HEK293 (cell line): Measurements from ENCODE around the gene PHAX.

Source experiments
- CTCF ChIA-PET: fragments of 350-600 bp; formaldehyde crosslinking; extraction: SDS; loops from one replicate; lab custom pipeline; 2021; ENCODE audit warnings: antibody characterized with exemption; lab: Yijun Ruan, JAX
- POLR2A ChIA-PET: fragments of 300-600 bp; formaldehyde crosslinking; extraction: SDS; loops from one replicate; lab custom pipeline; 2020; ENCODE audit warnings: antibody characterized with exemption, inconsistent platforms; lab: Yijun Ruan, JAX
- H3K27ac ChIP-seq: fragments of 200-500 bp; sonication (Bioruptor generic); 2 replicates; pipeline ENCODE4 v1.5.1; 2014; ENCODE audit warnings: low read depth, low read length, control low read depth, inconsistent platforms; ENCODE audit errors: extremely low read depth
- H3K36me3 ChIP-seq, 2 experiments: fragments of 200-500 bp in 1 of 2; sonication (Bioruptor generic) in 1 of 2; 1 replicate in 1 of 2; 2 replicates in 1 of 2; pipeline ENCODE4 v1.5.1; 2014 to 2017; ENCODE audit warnings: inconsistent platforms in 2 of 2, low read length in 2 of 2; ENCODE audit not compliant: control insufficient read depth in 2 of 2, insufficient read depth in 1 of 2
- H3K4me1 ChIP-seq: fragments of 200-500 bp; sonication (Bioruptor generic); 2 replicates; pipeline ENCODE4 v1.5.1; 2014; ENCODE audit warnings: mild to moderate bottlenecking, low read length, inconsistent platforms; ENCODE audit not compliant: control insufficient read depth, insufficient read depth
- H3K4me3 ChIP-seq: 2 replicates; pipeline ENCODE4 v1.5.1; 2011; ENCODE audit warnings: low read depth, mild to moderate bottlenecking, control low read depth, low read length, moderate library complexity
- H3K9me3 ChIP-seq: fragments of 200-500 bp; sonication (Bioruptor generic); 2 replicates; pipeline ENCODE4 v1.5.1; 2014; ENCODE audit warnings: low read depth, low read length, inconsistent platforms; ENCODE audit not compliant: control insufficient read depth, insufficient read depth
- KLF9 ChIP-seq: fragments of 450-650 bp; formaldehyde crosslinking; IDR thresholded peaks from 2 replicates; pipeline ENCODE4 v1.5.1; 2016; ENCODE audit warnings: missing biosample characterization, missing genetic modification characterization, low read depth
- PRDM1 ChIP-seq: fragments of 450-650 bp; formaldehyde crosslinking; IDR thresholded peaks from 2 replicates; pipeline ENCODE4; 2016; ENCODE audit warnings: missing biosample characterization, missing genetic modification characterization
- SCRT1 ChIP-seq: fragments of 450-650 bp; formaldehyde crosslinking; IDR thresholded peaks from 2 replicates; pipeline ENCODE4 v1.5.1; 2016; ENCODE audit warnings: missing biosample characterization, missing genetic modification characterization, borderline replicate concordance
- SCRT2 ChIP-seq: fragments of 450-650 bp; formaldehyde crosslinking; IDR thresholded peaks from 2 replicates; pipeline ENCODE4 v1.5.1; 2016; ENCODE audit warnings: missing biosample characterization, missing genetic modification characterization
- TCF7L2 ChIP-seq: IDR thresholded peaks from 2 replicates; pipeline ENCODE4 v1.6.1; 2011; ENCODE audit warnings: low read depth, mild to moderate bottlenecking, inconsistent platforms, low read length, moderate library complexity, borderline replicate concordance
- ZBTB20 ChIP-seq: fragments of 450-650 bp; formaldehyde crosslinking; IDR thresholded peaks from 2 replicates; pipeline ENCODE4 v1.5.1; 2016; ENCODE audit warnings: missing biosample characterization, missing genetic modification characterization
- ZBTB8A ChIP-seq: fragments of 450-650 bp; formaldehyde crosslinking; IDR thresholded peaks from 2 replicates; pipeline ENCODE4 v1.5.1; 2016; ENCODE audit warnings: missing biosample characterization, missing genetic modification characterization
- ZNF169 ChIP-seq: fragments of 450-650 bp; formaldehyde crosslinking; IDR thresholded peaks from 2 replicates; pipeline ENCODE4 v1.5.1; 2016; ENCODE audit warnings: missing biosample characterization, missing genetic modification characterization
- ZNF223 ChIP-seq: fragments of 450-650 bp; formaldehyde crosslinking; IDR thresholded peaks from 2 replicates; pipeline ENCODE4 v1.5.1; 2016; ENCODE audit warnings: missing biosample characterization, missing genetic modification characterization
- ZNF335 ChIP-seq: fragments of 450-650 bp; formaldehyde crosslinking; conservative IDR thresholded peaks from 2 replicates; pipeline ENCODE4 v1.5.1; 2016; ENCODE audit warnings: missing biosample characterization, missing genetic modification characterization
- ZNF416 ChIP-seq: fragments of 450-650 bp; formaldehyde crosslinking; IDR thresholded peaks from 2 replicates; pipeline ENCODE4 v1.5.1; 2016; ENCODE audit warnings: missing biosample characterization, missing genetic modification characterization
- ZNF449 ChIP-seq: fragments of 450-650 bp; formaldehyde crosslinking; IDR thresholded peaks from 2 replicates; pipeline ENCODE4 v1.5.1; 2017; ENCODE audit warnings: missing biosample characterization, mild to moderate bottlenecking, missing genetic modification characterization, moderate library complexity
- ZNF529 ChIP-seq: fragments of 450-650 bp; formaldehyde crosslinking; IDR thresholded peaks from 2 replicates; pipeline ENCODE4 v1.5.1; 2017; ENCODE audit warnings: missing genetic modification characterization, missing biosample characterization; ENCODE audit not compliant: insufficient replicate concordance
- ZNF580 ChIP-seq: fragments of 450-650 bp; formaldehyde crosslinking; IDR thresholded peaks from 2 replicates; pipeline ENCODE4 v1.5.1; 2016; ENCODE audit warnings: missing biosample characterization, missing genetic modification characterization
- ZNF585B ChIP-seq: fragments of 450-650 bp; formaldehyde crosslinking; IDR thresholded peaks from 2 replicates; pipeline ENCODE4 v1.5.1; 2016; ENCODE audit warnings: missing biosample characterization, missing genetic modification characterization
- ZNF768 ChIP-seq: fragments of 450-650 bp; formaldehyde crosslinking; IDR thresholded peaks from 2 replicates; pipeline ENCODE4 v1.5.1; 2018; ENCODE audit warnings: missing biosample characterization, mild to moderate bottlenecking, missing genetic modification characterization
- ZXDB ChIP-seq: fragments of 450-650 bp; formaldehyde crosslinking; IDR thresholded peaks from 2 replicates; pipeline ENCODE4 v1.5.1; 2016; ENCODE audit warnings: missing biosample characterization, missing genetic modification characterization

Gene PHAX

GRCh38 chr5:126603402-126603991 lies 2.8 kb downstream of the PHAX start:
- peaks cover 42 to 57% of the 10 kb centered on the region in 2 experiments for H3K36me3 ChIP-seq
- CTCF ChIA-PET = interaction anchor here (0.7 to 1.4 kb wide), 2 partner anchors 9 to 1942 kb away, joined by 3 to 7 read pairs; no protein-coding TSS in a partner anchor

GRCh38 chr5:126605525-126605924 lies 4.8 kb downstream of the PHAX start:
- peaks cover under 1% of the 10 kb centered on the region; the same call in 1 of the 2 replicates for H3K4me1 ChIP-seq
- H3K4me3 ChIP-seq = no peak overlapping the region
- H3K9me3 ChIP-seq = no peaks in the 10 kb centered on the region
- no peak overlapping the region for H3K27ac ChIP-seq
- ChIA-PET CTCF (interaction anchor here (0.6 kb wide), 1 partner anchor 48 kb away, joined by 6 read pairs; no protein-coding TSS in a partner anchor), POLR2A (no interaction called here)
- TF ChIP-seq ZNF768 (tag by site-specific recombination) = no peak
- TF ChIP-seq KLF9 (tag by site-specific recombination) = no peak
- no peak for TF ChIP-seq ZNF449 (tag by site-specific recombination)
- TF ChIP-seq ZBTB20 (tag by site-specific recombination) = no peak
- TF ChIP-seq ZNF169 (tag by site-specific recombination) = no peak
- peak; percentile 87 for TF ChIP-seq SCRT2 (tag by site-specific recombination)
- peak; percentile 51; the same call in 1 of the 2 replicates for TF ChIP-seq SCRT1 (tag by site-specific recombination)
- no peak for TF ChIP-seq ZNF580 (tag by site-specific recombination)
- no peak for TF ChIP-seq ZBTB8A (tag by site-specific recombination)
- TF ChIP-seq TCF7L2 = no peak
- no peak for TF ChIP-seq ZNF529 (tag by site-specific recombination)
- H3K36me3 ChIP-seq = peaks cover 61 to 75% of the 10 kb centered on the region in 2 experiments

More at GRCh38 chr5:126603402-126603991, 2.8 kb downstream of the PHAX start:
- Histone ChIP-seq H3K4me3 (no peak overlapping the region), H3K9me3 (no peaks in the 10 kb centered on the region), H3K4me1 (peaks cover 3% of the 10 kb centered on the region; the same call in 1 of the 2 replicates)
- TF ChIP-seq SCRT2 (tag by site-specific recombination) = peak; percentile 95
- peak; percentile 82; the same call in 1 of the 2 replicates for TF ChIP-seq SCRT1 (tag by site-specific recombination)
- no peak for TF ChIP-seq ZNF416 (tag by site-specific recombination)
- TF ChIP-seq PRDM1 (tag by site-specific recombination) = peak; percentile 70
- TF ChIP-seq, all 188 proteins: peak for 3
- H3K27ac ChIP-seq = no peak overlapping the region
- POLR2A ChIA-PET = interaction anchor here (0.9 kb wide), 2 partner anchors 8 to 84 kb away, joined by 3 to 4 read pairs; partner anchors contain the start of gene ALDH7A1

GRCh38 chr5:126610160-126610559 lies 9.4 kb downstream of the PHAX start:
- CTCF ChIA-PET = interaction anchor here (0.6 to 2.1 kb wide), 2 partner anchors 10 to 293 kb away, joined by 4 to 10 read pairs; partner anchors contain the start of gene PHAX
- no peak overlapping the region for H3K27ac ChIP-seq
- no peaks in the 10 kb centered on the region for H3K4me1 ChIP-seq
- POLR2A ChIA-PET = interaction anchor here (1.0 kb wide), 1 partner anchor 15 kb away, joined by 3 read pairs; the partner anchor contains the start of gene ALDH7A1
- peaks cover 71 to 74% of the 10 kb centered on the region in 2 experiments for H3K36me3 ChIP-seq
- H3K9me3 ChIP-seq = no peaks in the 10 kb centered on the region
- TF ChIP-seq ZXDB (tag by site-specific recombination) (no peak), ZNF585B (tag by site-specific recombination) (no peak), ZNF416 (tag by site-specific recombination) (no peak), ZNF335 (tag by site-specific recombination) (no peak), ZNF223 (tag by site-specific recombination) (no peak)
- no peak overlapping the region for H3K4me3 ChIP-seq
